ENCODE measurements around the gene PPP3CA. TPM values are rescaled to one million over a fixed set of nuclear protein-coding genes. Genes with fewer than 3 reads are reported as not detected.

Gene PPP3CA
- total RNA-seq, 1 experiment from 2014 or later: 33.8 TPM

- no peaks in the 10 kb centered on the region for H3K36me3 Mint-ChIP-seq (ENCODE audit: insufficient read depth, unreplicated experiment)
- CTCF ChIA-PET: no interaction called here
- POLR2A ChIA-PET: no interaction called here
- intact Hi-C loops (cut with micrococcal nuclease; ENCODE audit: unreplicated experiment): no loop called here
- no peaks in the 10 kb centered on the region for H3K4me1 Mint-ChIP-seq (ENCODE audit: low read depth, unreplicated experiment)
- Histone ChIP-seq H3K9me3 (no peaks in the 10 kb centered on the region), H3K27me3 (replicated peaks; ENCODE audit: control insufficient read depth, insufficient read depth, low read length) (no peaks in the 10 kb centered on the region), H3K4me3 (ENCODE audit: low read depth, low read length) (no peak overlapping the region), H3K4me1 (0 out of 2 replicates have a peak, but pooled peaks cover 4% of the 10 kb centered on the region), H3K36me3 (ENCODE audit: control insufficient read depth, insufficient read depth, low read length) (no peaks in the 10 kb centered on the region)
- DNase-seq: no peak
- H3K27ac Mint-ChIP-seq (ENCODE audit: unreplicated experiment): no peak overlapping the region
- BruUV-seq (replicated peaks): no TSS peak
- no peaks in the 10 kb centered on the region for H3K27me3 Mint-ChIP-seq (ENCODE audit: insufficient read depth, unreplicated experiment)
- no peak overlapping the region for H3K4me3 Mint-ChIP-seq (ENCODE audit: unreplicated experiment)
- TF ChIP-seq CTCF (IDR thresholded peaks at IDR 0.05; ENCODE audit: insufficient read depth in 1 of 2, low read depth in 1 of 2, low read length in 1 of 2, severe bottlenecking in 1 of 2, unreplicated experiment in 1 of 2): no peak
- H3K9me3 Mint-ChIP-seq (ENCODE audit: unreplicated experiment): no peaks in the 10 kb centered on the region
Observed at GRCh38 chr4:101118617-101119016, 228.7 kb downstream of the PPP3CA start.

- H3K27ac Mint-ChIP-seq (ENCODE audit: unreplicated experiment): no peak overlapping the region
- CTCF ChIA-PET: no interaction called here
Observed at GRCh38 chr4:101115887-101116286, 231.4 kb downstream of the PPP3CA start.

GRCh38 chr4:101114936-101115372, 232.4 kb downstream of the PPP3CA start:
- Histone ChIP-seq H3K4me3 (ENCODE audit: low read depth, low read length) (no peak overlapping the region), H3K27me3 (replicated peaks; ENCODE audit: control insufficient read depth, insufficient read depth, low read length) (no peaks in the 10 kb centered on the region), H3K9me3 (no peaks in the 10 kb centered on the region), H3K36me3 (ENCODE audit: control insufficient read depth, insufficient read depth, low read length) (no peaks in the 10 kb centered on the region), H3K4me1 (0 out of 2 replicates have a peak, but pooled peaks cover 4% of the 10 kb centered on the region)
- Mint-ChIP-seq H3K4me1 (ENCODE audit: low read depth, unreplicated experiment) (no peaks in the 10 kb centered on the region), H3K9me3 (ENCODE audit: unreplicated experiment) (no peaks in the 10 kb centered on the region), H3K4me3 (ENCODE audit: unreplicated experiment) (no peak overlapping the region), H3K27ac (ENCODE audit: unreplicated experiment) (peak overlapping the region; percentile 25), H3K27me3 (ENCODE audit: insufficient read depth, unreplicated experiment) (no peaks in the 10 kb centered on the region), H3K36me3 (ENCODE audit: insufficient read depth, unreplicated experiment) (no peaks in the 10 kb centered on the region)
- intact Hi-C loops (cut with micrococcal nuclease; ENCODE audit: unreplicated experiment): no loop called here
- TF ChIP-seq CTCF (IDR thresholded peaks at IDR 0.05; ENCODE audit: insufficient read depth in 1 of 2, low read depth in 1 of 2, low read length in 1 of 2, severe bottlenecking in 1 of 2, unreplicated experiment in 1 of 2): no peak
- BruUV-seq (replicated peaks): no TSS peak
- DNase-seq: peak in 1 of 2 experiments; percentile 4
- ChIA-PET POLR2A (no interaction called here), CTCF (no interaction called here)

More at GRCh38 chr4:101115887-101116286, 231.4 kb downstream of the PPP3CA start:
- TF ChIP-seq CTCF (IDR thresholded peaks at IDR 0.05; ENCODE audit: insufficient read depth in 1 of 2, low read depth in 1 of 2, low read length in 1 of 2, severe bottlenecking in 1 of 2, unreplicated experiment in 1 of 2): no peak
- Mint-ChIP-seq H3K4me1 (ENCODE audit: low read depth, unreplicated experiment) (no peaks in the 10 kb centered on the region), H3K4me3 (ENCODE audit: unreplicated experiment) (no peak overlapping the region), H3K27me3 (ENCODE audit: insufficient read depth, unreplicated experiment) (no peaks in the 10 kb centered on the region), H3K36me3 (ENCODE audit: insufficient read depth, unreplicated experiment) (no peaks in the 10 kb centered on the region), H3K9me3 (ENCODE audit: unreplicated experiment) (no peaks in the 10 kb centered on the region)
- no TSS peak for BruUV-seq (replicated peaks)
- H3K4me1 ChIP-seq: 0 out of 2 replicates have a peak, but pooled peaks cover 4% of the 10 kb centered on the region
- no peaks in the 10 kb centered on the region for H3K36me3 ChIP-seq (ENCODE audit: control insufficient read depth, insufficient read depth, low read length)
- no peak for DNase-seq
- POLR2A ChIA-PET: no interaction called here
- H3K27me3 ChIP-seq (replicated peaks; ENCODE audit: control insufficient read depth, insufficient read depth, low read length): no peaks in the 10 kb centered on the region
- intact Hi-C loops (cut with micrococcal nuclease; ENCODE audit: unreplicated experiment): no loop called here
- no peak overlapping the region for H3K4me3 ChIP-seq (ENCODE audit: low read depth, low read length)
- H3K9me3 ChIP-seq: no peaks in the 10 kb centered on the region
